Right lobe of liver (tissue), 6 donors: ENCODE data around the gene ABCC3. TPM values are rescaled to one million over a fixed set of nuclear protein-coding genes. Genes with fewer than 3 reads are reported as not detected.

Source experiments
- ATAC-seq, 4 donors: fragments of 200-7000 bp; cut with Tn5 transposase; one replicate each; pipeline ENCODE4 v1.9.1; 2020; ENCODE audit warnings: mild to moderate bottlenecking in 4 of 4, moderate library complexity in 4 of 4
- DNase-seq, 3 donors: peaks; one replicate each; pipeline ENCODE4 v3.0.0-alpha.2; 2020
- H3K27ac ChIP-seq, 3 donors: fragments of 200-600 bp; one replicate each; pipeline ENCODE4 v1.8.0; 2022
- H3K27me3 ChIP-seq, 2 donors: fragments of 200-600 bp; one replicate each; pipeline ENCODE4 v1.8.0; 2022
- H3K36me3 ChIP-seq, 4 donors: fragments of 200-600 bp; sonication (generic) in 1 of 4; one replicate each; pipeline versions ENCODE4 v1.5.1 to v1.8.0; 2017 to 2022; ENCODE audit warnings: control low read depth in 1 of 4
- H3K4me1 ChIP-seq, 4 donors: fragments of 200-600 bp; sonication (generic) in 1 of 4; one replicate each; pipeline versions ENCODE4 v1.5.1 to v1.8.0; 2017 to 2022; ENCODE audit warnings: control low read depth in 1 of 4
- H3K4me3 ChIP-seq, 3 donors: fragments of 200-600 bp; one replicate each; pipeline ENCODE4 v1.8.0; 2022
- H3K9me3 ChIP-seq, 4 donors: fragments of 200-600 bp; sonication (generic) in 1 of 4; one replicate each; pipeline versions ENCODE4 v1.5.1 to v1.8.0; 2017 to 2022; ENCODE audit warnings: control low read depth in 1 of 4
- POLR2A ChIP-seq: fragments of 450-650 bp; IDR thresholded peaks from one replicate; pipeline ENCODE4 v1.6.1; 2017; ENCODE audit warnings: antibody characterized with exemption, mild to moderate bottlenecking
- WGBS: methylation state at CpG from one replicate; pipeline ENCODE4 v1.1.6; 2018; ENCODE audit warnings: low coverage, low lambda C conversion rate; ENCODE audit not compliant: insufficient coverage; ENCODE audit errors: missing lambda C conversion rate; 5-methylcytosine and 5-hydroxymethylcytosine counted together
- intact Hi-C, 2 donors: fragments of 100-400 bp; cut with DNase I; formaldehyde crosslinking; loops; one replicate each; pipeline versions ENCODE4 v1.11.2 to v1.14.1; 2022
- total RNA-seq, 6 experiments: library from RNA; depleted of rRNA in 2 of 6; stranded (reverse); fragments of >200 nt in 2 of 6; fragmentation: NEBNext Ultra II Directional in 3 of 6; extraction: Animal tissue kit (Norgen Biotek cat#: 25700) in 3 of 6; gene quantifications; one replicate each; pipeline versions ENCODE4 v1.1.0 to v1.2.4, GENCODE V29; 2016 to 2023
- TF ChIP-seq, protein P1 (sequence below), 4 donors: fragments of 200-600 bp in 3 of 4; fragments of 450-650 bp in 1 of 4; IDR thresholded peaks; one replicate each; pipeline versions ENCODE4 v1.5.1 to v1.8.0; 2016 to 2022; ENCODE audit warnings: antibody characterized with exemption in 4 of 4, mild to moderate bottlenecking in 2 of 4
- donor health status: DM: no; HTN: yes; CAD: no.
- donor health status: DM: no; HTN: no; CAD: no.
- donor health status: DM: no; HTN: no; CAD: no.
- donor health status: DM: no; HTN: yes; CAD: no.
- donor health status: DM: no; HTN: yes; CAD: no.

ABCC3 gene
- total RNA-seq, 6 experiments from 2014 or later = 146 to 286 (median 178) TPM

DNA sequence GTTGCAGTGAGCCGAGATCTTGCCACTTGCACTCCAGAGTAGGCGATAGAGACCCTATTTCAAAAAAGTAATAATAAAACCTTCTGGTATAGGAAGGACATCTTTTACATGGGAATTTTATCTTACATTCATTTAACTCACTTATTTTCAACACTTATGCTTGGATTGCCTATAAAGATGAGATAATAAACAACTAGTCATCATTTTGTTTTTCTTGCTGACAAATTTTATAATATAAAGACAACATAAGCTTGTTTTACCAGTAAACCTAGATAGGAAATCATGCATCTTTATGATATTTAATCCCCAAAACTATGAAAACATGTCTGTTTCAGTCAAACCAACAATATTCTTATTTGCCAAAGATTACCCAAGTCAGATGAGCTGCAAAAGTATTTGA, 17.0 kb downstream of the ABCC3 start:
- WGBS = 100% methylated on average over 2 of the region's 2 CpGs
- H3K9me3 ChIP-seq = no peaks in the 10 kb centered on the region
- no peaks in the 10 kb centered on the region for H3K27me3 ChIP-seq
- H3K27ac ChIP-seq = no peak overlapping the region
- no peaks in the 10 kb centered on the region for H3K36me3 ChIP-seq
- ATAC-seq = no peak
- intact Hi-C loops = no loop called here
- H3K4me3 ChIP-seq = no peak overlapping the region
- peaks cover 0 to 6% (median 0%) of the 10 kb centered on the region in 4 donors for H3K4me1 ChIP-seq
- no peak for DNase-seq
- TF ChIP-seq POLR2A = no peak
- TF ChIP-seq, protein P1, sequence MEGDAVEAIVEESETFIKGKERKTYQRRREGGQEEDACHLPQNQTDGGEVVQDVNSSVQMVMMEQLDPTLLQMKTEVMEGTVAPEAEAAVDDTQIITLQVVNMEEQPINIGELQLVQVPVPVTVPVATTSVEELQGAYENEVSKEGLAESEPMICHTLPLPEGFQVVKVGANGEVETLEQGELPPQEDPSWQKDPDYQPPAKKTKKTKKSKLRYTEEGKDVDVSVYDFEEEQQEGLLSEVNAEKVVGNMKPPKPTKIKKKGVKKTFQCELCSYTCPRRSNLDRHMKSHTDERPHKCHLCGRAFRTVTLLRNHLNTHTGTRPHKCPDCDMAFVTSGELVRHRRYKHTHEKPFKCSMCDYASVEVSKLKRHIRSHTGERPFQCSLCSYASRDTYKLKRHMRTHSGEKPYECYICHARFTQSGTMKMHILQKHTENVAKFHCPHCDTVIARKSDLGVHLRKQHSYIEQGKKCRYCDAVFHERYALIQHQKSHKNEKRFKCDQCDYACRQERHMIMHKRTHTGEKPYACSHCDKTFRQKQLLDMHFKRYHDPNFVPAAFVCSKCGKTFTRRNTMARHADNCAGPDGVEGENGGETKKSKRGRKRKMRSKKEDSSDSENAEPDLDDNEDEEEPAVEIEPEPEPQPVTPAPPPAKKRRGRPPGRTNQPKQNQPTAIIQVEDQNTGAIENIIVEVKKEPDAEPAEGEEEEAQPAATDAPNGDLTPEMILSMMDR (IDR thresholded peaks at IDR 0.05) = no peak

DNA sequence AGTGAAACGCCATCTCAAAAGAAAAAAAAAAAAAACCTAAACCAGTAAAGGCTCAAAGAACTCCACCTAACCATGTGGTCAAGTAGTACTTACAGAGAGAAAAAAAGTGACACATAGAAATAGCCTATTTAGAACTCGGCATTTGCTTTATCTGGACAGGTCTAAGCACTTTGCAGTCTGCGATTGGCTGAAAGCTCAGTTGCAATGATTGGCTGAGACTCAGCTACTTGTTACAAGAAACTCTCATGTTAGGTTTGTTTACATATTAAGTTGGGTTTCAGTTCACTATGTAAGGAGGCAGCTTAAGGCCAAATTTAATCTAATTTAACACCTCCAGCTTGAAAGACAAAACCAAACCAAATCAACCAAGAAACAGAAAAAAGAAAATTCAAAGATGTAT, 19.1 kb downstream of the ABCC3 start:
- WGBS = 68% methylated on average over 3 of the region's 3 CpGs
- Histone ChIP-seq H3K4me1 (peaks cover 0 to 11% (median 0%) of the 10 kb centered on the region in 4 donors), H3K27ac (no peak overlapping the region), H3K9me3 (no peaks in the 10 kb centered on the region), H3K27me3 (no peaks in the 10 kb centered on the region), H3K4me3 (no peak overlapping the region), H3K36me3 (peaks cover 0 to 6% (median 0%) of the 10 kb centered on the region in 4 donors)
- TF ChIP-seq, protein P1 (IDR thresholded peaks at IDR 0.05) = no peak
- no peak for TF ChIP-seq POLR2A
- DNase-seq (no peak), ATAC-seq (peak in 1 of 4 donors; percentile 65)
- intact Hi-C loops = no loop called here

DNA sequence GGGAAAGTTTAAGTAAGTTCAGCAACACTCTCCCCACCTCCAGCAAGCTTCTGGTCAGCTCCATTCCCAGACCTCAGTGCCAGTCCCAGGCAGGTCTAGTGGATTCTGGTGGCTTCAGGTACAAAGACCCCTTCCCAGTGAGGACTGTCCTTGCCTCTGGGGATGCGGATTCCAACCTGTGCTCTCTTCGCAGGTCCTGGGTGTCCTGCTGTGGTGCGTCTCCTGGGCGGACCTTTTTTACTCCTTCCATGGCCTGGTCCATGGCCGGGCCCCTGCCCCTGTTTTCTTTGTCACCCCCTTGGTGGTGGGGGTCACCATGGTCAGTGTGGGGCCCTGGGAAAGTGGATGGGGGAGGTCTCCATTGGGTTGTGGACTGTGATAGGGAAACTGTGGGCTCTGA, 21.8 kb downstream of the ABCC3 start:
- Histone ChIP-seq H3K9me3 (no peaks in the 10 kb centered on the region), H3K36me3 (peaks cover 0 to 6% (median 0%) of the 10 kb centered on the region in 4 donors), H3K27me3 (no peaks in the 10 kb centered on the region), H3K4me3 (no peak overlapping the region), H3K4me1 (peaks cover 0 to 39% (median 17%) of the 10 kb centered on the region in 4 donors), H3K27ac (no peak overlapping the region)
- 96% methylated on average over 3 of the region's 5 CpGs for WGBS
- TF ChIP-seq POLR2A = no peak
- TF ChIP-seq, protein P1 (IDR thresholded peaks at IDR 0.05) = no peak
- DNase-seq (no peak), ATAC-seq (no peak)
- intact Hi-C loops = no loop called here

DNA sequence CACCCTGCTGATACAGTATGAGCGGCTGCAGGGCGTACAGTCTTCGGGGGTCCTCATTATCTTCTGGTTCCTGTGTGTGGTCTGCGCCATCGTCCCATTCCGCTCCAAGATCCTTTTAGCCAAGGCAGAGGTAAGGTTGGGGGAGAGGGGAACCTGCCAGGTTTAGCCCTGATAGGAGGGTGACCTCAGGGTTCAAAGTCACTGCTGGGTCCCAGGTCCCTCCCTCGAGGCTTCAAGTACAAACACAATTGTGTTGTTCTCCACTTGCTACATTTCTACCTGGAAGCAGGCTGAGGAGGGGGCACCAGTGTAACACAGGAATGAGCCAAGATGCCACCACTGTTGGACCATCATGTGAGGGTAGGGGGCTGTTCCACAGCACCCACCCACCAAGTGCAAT, 22.4 kb downstream of the ABCC3 start:
- peak overlapping the region in 1 of 3 donors; percentile 2 for H3K27ac ChIP-seq
- peaks cover 0 to 6% (median 0%) of the 10 kb centered on the region in 4 donors for H3K36me3 ChIP-seq
- no peaks in the 10 kb centered on the region for H3K27me3 ChIP-seq
- TF ChIP-seq POLR2A = no peak
- TF ChIP-seq, protein P1 (IDR thresholded peaks at IDR 0.05) = no peak
- WGBS = 20% methylated on average over 1 of the region's 7 CpGs
- peak in 3 of 4 donors; percentile 8 to 43 (median 27) for ATAC-seq
- no peaks in the 10 kb centered on the region for H3K9me3 ChIP-seq
- intact Hi-C loops = no loop called here
- no peak for DNase-seq
- no peak overlapping the region for H3K4me3 ChIP-seq
- H3K4me1 ChIP-seq = peaks cover 0 to 44% (median 20%) of the 10 kb centered on the region in 4 donors

DNA sequence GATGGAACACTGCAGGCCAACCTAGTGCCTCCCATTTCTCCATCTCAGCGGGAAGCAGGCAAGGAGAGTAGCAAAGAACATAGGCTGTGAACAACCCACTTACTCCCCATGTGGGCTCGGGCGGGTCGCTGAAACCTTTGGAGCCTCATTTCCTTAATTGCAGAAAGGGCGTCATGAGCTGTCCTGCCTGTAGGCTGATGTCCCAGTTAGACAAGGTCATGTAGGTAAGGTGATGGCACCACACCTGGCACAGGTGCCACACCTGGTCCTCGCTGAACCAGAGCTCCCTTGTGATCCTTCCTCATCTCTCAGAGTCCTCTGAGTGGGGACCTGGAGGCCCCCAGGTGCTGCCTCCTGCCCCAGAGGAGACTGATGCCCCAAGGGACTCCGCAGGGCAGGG, 22.9 kb downstream of the ABCC3 start:
- TF ChIP-seq POLR2A = no peak
- TF ChIP-seq, protein P1 (IDR thresholded peaks at IDR 0.05) = no peak
- ATAC-seq = no peak

More for the DNA sequence above, 22.9 kb downstream of the ABCC3 start:
- Histone ChIP-seq H3K27ac (no peak overlapping the region), H3K4me1 (peaks cover 0 to 50% (median 24%) of the 10 kb centered on the region in 4 donors), H3K9me3 (no peaks in the 10 kb centered on the region), H3K4me3 (no peak overlapping the region), H3K27me3 (no peaks in the 10 kb centered on the region), H3K36me3 (peaks cover 0 to 6% (median 0%) of the 10 kb centered on the region in 4 donors)
- intact Hi-C loops = no loop called here
- WGBS = 88% methylated on average over 5 of the region's 7 CpGs
- DNase-seq = no peak
